GM12878 (cell line): ENCODE results near the gene SLC22A31. TPM values are rescaled to one million over a fixed set of nuclear protein-coding genes. Genes with fewer than 3 reads are reported as not detected.

ENCODE experiments used
- CREM ChIP-seq: IDR thresholded peaks from 2 replicates; pipeline ENCODE4 v1.6.1; 2014; ENCODE audit warnings: antibody characterized with exemption, low read depth
- E4F1 ChIP-seq: fragments of 450-650 bp; IDR thresholded peaks from 2 replicates; pipeline ENCODE4 v1.6.1; 2018; ENCODE audit warnings: borderline replicate concordance, mild to moderate bottlenecking; ENCODE audit not compliant: partially characterized antibody
- IRF3 ChIP-seq: fragments of 450-650 bp; IDR thresholded peaks from 2 replicates; pipeline ENCODE4 v1.6.1; 2014; ENCODE audit warnings: mild to moderate bottlenecking
- KLF5 ChIP-seq: fragments of 450-650 bp; IDR thresholded peaks from 2 replicates; pipeline ENCODE4 v1.6.1; 2014; ENCODE audit warnings: mild to moderate bottlenecking; ENCODE audit not compliant: partially characterized antibody
- NFIC ChIP-seq: IDR thresholded peaks from 2 replicates; pipeline ENCODE4 v1.6.1; 2012; ENCODE audit warnings: low read depth, mild to moderate bottlenecking, inconsistent platforms, low read length, moderate library complexity
- RB1 ChIP-seq: fragments of 450-650 bp; formaldehyde crosslinking; IDR thresholded peaks from 2 replicates; pipeline ENCODE4 v1.6.1; 2017; ENCODE audit warnings: mild to moderate bottlenecking, borderline replicate concordance
- SIN3A ChIP-seq: IDR thresholded peaks from 2 replicates; pipeline ENCODE4 v1.6.1; 2012; ENCODE audit warnings: low read depth, low read length, improper control_type of control experiment
- SPI1 ChIP-seq: IDR thresholded peaks from 2 replicates; pipeline ENCODE4 v1.6.1; 2011; ENCODE audit warnings: low read depth, mild to moderate bottlenecking, low read length, moderate library complexity, borderline replicate concordance; ENCODE audit not compliant: insufficient read depth
- polyA plus RNA-seq, 11 experiments: library from polyadenylated mRNA; depleted of rRNA in 4 of 11; unstranded in 6 of 11; stranded (reverse) in 5 of 11; fragments of >200 nt; fragmentation: Nextera tagmentation in 4 of 11; fragmentation: Illumina TruSeq in 1 of 11; extraction: Ambion mirVana in 4 of 11; extraction: Trizol in 1 of 11; gene quantifications; 1 replicate in 1 of 11; 2 replicates in 10 of 11; pipeline versions ENCODE4 v1.2.1 to v1.2.3, GENCODE V29; 2011 to 2016; ENCODE audit warnings: inconsistent platforms in 2 of 11, missing spikeins in 2 of 11, low read depth in 1 of 11
- total RNA-seq, 4 experiments: library from RNA; depleted of rRNA in 3 of 4; stranded (reverse); fragments of >200 nt in 3 of 4; fragmentation: Illumina TruSeq in 1 of 4; extraction: Trizol in 1 of 4; gene quantifications; 2 replicates each; pipeline versions ENCODE4 v1.2.1 to v1.2.3, GENCODE V29; 2013 to 2021
- TF ChIP-seq, protein P1 (sequence below): fragments of 450-650 bp; formaldehyde crosslinking; IDR thresholded peaks from 2 replicates; pipeline ENCODE4 v1.5.0; 2022; ENCODE audit warnings: mild to moderate bottlenecking, missing genetic modification characterization

Gene SLC22A31
- total and polyA plus RNA-seq, 10 of the 15 experiments (the other 5 are each of a cell fraction or from before 2014, with no cell fraction given): 0.13 to 0.24 (median 0.23) TPM; not detected in 7

DNA sequence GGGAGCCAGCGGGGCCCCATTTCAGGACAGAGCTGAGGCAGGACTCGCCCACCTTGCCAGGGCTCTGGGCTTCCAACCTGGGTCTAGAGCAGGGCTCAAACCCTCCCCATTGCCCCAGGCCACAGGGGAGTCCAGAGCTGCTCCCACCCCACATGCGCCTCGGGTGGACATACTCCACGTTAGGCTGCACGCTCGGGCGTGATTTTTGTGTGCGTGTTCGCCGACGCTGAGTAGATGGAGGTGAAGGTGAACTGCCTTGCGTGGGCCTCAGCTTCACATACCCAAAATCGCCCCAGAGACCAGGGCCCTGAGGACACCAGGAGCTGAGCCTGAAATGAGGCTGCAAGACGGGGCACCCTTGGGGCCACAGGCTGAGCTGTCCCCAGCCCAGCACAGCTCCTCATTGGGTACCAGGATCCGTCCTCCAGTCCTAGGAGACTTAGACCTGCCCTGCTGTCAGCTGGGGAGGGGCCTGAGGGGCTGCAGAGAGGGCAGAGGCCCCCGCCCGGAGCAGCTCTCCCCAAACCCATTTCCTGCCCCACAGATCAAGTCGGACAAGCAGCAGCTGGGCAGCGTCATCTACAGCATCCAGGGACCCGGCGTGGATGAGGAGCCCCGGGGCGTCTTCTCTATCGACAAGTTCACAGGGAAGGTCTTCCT, 20.6 kb downstream of the SLC22A31 start (continued):
- TF ChIP-seq, protein P1, sequence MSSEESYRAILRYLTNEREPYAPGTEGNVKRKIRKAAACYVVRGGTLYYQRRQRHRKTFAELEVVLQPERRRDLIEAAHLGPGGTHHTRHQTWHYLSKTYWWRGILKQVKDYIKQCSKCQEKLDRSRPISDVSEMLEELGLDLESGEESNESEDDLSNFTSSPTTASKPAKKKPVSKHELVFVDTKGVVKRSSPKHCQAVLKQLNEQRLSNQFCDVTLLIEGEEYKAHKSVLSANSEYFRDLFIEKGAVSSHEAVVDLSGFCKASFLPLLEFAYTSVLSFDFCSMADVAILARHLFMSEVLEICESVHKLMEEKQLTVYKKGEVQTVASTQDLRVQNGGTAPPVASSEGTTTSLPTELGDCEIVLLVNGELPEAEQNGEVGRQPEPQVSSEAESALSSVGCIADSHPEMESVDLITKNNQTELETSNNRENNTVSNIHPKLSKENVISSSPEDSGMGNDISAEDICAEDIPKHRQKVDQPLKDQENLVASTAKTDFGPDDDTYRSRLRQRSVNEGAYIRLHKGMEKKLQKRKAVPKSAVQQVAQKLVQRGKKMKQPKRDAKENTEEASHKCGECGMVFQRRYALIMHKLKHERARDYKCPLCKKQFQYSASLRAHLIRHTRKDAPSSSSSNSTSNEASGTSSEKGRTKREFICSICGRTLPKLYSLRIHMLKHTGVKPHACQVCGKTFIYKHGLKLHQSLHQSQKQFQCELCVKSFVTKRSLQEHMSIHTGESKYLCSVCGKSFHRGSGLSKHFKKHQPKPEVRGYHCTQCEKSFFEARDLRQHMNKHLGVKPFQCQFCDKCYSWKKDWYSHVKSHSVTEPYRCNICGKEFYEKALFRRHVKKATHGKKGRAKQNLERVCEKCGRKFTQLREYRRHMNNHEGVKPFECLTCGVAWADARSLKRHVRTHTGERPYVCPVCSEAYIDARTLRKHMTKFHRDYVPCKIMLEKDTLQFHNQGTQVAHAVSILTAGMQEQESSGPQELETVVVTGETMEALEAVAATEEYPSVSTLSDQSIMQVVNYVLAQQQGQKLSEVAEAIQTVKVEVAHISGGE (CRISPR knock-in tag): no peak
- TF ChIP-seq KLF5 (no peak), E4F1 (no peak), NFIC (no peak), SPI1 (no peak), SIN3A (no peak), CREM (no peak), RB1 (no peak), IRF3 (no peak)
